Measurements from ENCODE around the gene TSHZ2.

DNA sequence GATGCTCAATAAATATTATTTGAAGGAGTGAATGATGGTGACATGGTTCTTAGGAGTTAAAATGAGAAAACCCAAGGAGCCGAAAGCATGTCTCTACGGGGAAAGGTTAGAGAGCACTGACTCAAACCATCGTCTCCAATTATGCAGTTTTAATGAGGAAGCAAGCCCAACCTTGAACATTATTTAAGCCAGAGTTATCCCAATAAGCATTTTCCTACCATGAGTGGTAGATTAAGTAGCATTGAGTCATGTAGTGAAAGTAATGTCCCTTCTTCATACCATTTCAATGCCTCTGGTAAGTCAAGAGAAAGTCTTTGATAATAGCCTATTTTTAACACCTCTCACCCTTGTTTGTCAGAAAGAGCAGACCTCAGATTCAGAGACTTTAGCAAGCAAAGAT is 13.5 kb downstream of the TSHZ2 start:
- TF ChIP-seq CTCF (IDR thresholded peaks at IDR 0.05): no peak
- TF ChIP-seq POLR2AphosphoS5 (IDR thresholded peaks at IDR 0.05; ENCODE audit: insufficient read depth in 1 of 2, low read depth in 1 of 2): no peak

Measured in vagina (tissue), 2 donors.